BE2C (cell line): Measurements from ENCODE around the gene GPATCH1. TPM values are rescaled to one million over a fixed set of nuclear protein-coding genes. Genes with fewer than 3 reads are reported as not detected.
A peak's percentile ranks its signal among the peaks of the same experiment; 100 is the strongest.
"Not testable (repeated sequence)": the region's sequence is repeated elsewhere in the genome, so short reads cannot be mapped to it uniquely, and the experiment has no call there.

Experiments used
- DNase-seq: peaks from one replicate; pipeline ENCODE4 v3.0.0-alpha.2; 2020
- H3K27me3 ChIP-seq: fragments of 250-450 bp; sonication (Bioruptor Pico); 2 replicates; pipeline ENCODE4 v1.5.1; 2020; ENCODE audit warnings: mild to moderate bottlenecking
- H3K36me3 ChIP-seq: fragments of 250-450 bp; sonication (Bioruptor Pico); 2 replicates; pipeline ENCODE4 v1.5.1; 2020; ENCODE audit warnings: mild to moderate bottlenecking
- H3K4me1 ChIP-seq: fragments of 250-450 bp; sonication (Bioruptor Pico); 2 replicates; pipeline ENCODE4 v1.5.1; 2020
- H3K4me3 ChIP-seq: 2 replicates; pipeline ENCODE4 v1.5.1; 2011; ENCODE audit warnings: low read depth, low read length
- H3K9me3 ChIP-seq: fragments of 250-450 bp; sonication (Bioruptor Pico); 2 replicates; pipeline ENCODE4 v1.5.1; 2020
- polyA plus RNA-seq: library from polyadenylated mRNA; unstranded; fragments of >200 nt; gene quantifications from one replicate; pipeline ENCODE4 v1.2.1, GENCODE V29; 2012; ENCODE audit warnings: low read depth, missing spikeins; ENCODE audit not compliant: insufficient read length, insufficient read depth
- TF ChIP-seq, protein P1 (sequence below): IDR thresholded peaks from 2 replicates; pipeline ENCODE4 v1.5.1; 2012; ENCODE audit warnings: mild to moderate bottlenecking, low read depth, low read length

GPATCH1 gene, protein sequence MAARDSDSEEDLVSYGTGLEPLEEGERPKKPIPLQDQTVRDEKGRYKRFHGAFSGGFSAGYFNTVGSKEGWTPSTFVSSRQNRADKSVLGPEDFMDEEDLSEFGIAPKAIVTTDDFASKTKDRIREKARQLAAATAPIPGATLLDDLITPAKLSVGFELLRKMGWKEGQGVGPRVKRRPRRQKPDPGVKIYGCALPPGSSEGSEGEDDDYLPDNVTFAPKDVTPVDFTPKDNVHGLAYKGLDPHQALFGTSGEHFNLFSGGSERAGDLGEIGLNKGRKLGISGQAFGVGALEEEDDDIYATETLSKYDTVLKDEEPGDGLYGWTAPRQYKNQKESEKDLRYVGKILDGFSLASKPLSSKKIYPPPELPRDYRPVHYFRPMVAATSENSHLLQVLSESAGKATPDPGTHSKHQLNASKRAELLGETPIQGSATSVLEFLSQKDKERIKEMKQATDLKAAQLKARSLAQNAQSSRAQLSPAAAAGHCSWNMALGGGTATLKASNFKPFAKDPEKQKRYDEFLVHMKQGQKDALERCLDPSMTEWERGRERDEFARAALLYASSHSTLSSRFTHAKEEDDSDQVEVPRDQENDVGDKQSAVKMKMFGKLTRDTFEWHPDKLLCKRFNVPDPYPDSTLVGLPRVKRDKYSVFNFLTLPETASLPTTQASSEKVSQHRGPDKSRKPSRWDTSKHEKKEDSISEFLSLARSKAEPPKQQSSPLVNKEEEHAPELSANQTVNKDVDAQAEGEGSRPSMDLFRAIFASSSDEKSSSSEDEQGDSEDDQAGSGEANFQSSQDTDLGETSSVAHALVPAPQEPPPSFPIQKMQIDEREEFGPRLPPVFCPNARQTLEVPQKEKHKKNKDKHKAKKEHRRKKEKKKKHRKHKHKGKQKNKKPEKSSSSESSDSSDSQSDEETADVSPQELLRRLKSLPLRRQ
- polyA plus RNA-seq = 15.5 TPM

DNA sequence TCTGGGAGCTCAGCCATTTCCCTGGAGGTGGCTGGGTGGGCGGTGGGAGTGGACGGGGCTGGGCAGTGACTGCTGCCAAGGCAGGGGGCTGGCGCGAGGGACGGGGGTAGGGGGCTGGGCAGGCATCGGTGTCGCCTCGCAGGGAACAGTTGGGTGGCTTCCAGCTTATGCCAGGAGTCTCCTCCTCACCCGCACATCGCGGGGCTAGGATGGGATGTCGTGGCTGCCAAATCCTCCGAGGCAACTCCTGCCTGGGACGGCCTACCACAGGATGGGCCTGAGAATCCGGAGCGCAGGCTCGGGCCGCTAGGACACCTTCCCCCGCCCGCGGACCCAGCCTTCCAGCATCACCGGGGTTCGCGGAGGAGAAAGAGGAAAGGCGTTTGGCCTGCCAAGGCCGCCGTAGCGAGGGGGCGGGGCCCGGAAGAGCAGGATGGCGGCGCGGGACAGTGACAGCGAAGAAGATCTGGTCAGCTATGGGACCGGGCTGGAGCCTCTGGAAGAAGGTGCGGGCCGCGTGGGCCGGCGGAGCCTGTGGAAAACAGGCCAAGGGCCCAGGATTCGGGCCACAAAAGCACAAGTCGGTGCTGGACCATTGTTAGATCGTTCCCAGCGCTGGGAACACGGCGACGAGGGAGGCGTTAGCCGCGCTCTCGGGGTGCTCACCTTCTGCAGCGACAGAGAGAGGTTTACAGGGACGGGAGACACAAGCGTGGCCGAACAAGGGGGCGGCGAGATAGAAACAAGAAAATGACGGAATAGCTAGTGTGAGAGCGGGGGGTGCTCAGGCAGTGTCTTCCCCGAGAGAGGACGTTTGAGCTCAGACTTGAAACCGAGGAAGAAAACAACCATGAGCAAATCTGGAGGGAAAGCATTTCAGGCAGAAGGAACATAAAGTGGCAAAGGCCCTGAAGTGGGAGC is at the start of gene GPATCH1:
Gene GPATCH1 (plus strand): TSS at position 421 of the 921 bp plus-strand sequence. CDS start 13 bp downstream, at position 434.
- Histone ChIP-seq H3K36me3 (no peaks in the 10 kb centered on the region), H3K27me3 (no peaks in the 10 kb centered on the region), H3K4me1 (peaks cover 4% of the 10 kb centered on the region), H3K9me3 (no peaks in the 10 kb centered on the region), H3K4me3 (peak within 1 kb of the TSS; percentile 97)
- TF ChIP-seq, protein P1, sequence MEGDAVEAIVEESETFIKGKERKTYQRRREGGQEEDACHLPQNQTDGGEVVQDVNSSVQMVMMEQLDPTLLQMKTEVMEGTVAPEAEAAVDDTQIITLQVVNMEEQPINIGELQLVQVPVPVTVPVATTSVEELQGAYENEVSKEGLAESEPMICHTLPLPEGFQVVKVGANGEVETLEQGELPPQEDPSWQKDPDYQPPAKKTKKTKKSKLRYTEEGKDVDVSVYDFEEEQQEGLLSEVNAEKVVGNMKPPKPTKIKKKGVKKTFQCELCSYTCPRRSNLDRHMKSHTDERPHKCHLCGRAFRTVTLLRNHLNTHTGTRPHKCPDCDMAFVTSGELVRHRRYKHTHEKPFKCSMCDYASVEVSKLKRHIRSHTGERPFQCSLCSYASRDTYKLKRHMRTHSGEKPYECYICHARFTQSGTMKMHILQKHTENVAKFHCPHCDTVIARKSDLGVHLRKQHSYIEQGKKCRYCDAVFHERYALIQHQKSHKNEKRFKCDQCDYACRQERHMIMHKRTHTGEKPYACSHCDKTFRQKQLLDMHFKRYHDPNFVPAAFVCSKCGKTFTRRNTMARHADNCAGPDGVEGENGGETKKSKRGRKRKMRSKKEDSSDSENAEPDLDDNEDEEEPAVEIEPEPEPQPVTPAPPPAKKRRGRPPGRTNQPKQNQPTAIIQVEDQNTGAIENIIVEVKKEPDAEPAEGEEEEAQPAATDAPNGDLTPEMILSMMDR = no peak
- peak; percentile 95 for DNase-seq

DNA sequence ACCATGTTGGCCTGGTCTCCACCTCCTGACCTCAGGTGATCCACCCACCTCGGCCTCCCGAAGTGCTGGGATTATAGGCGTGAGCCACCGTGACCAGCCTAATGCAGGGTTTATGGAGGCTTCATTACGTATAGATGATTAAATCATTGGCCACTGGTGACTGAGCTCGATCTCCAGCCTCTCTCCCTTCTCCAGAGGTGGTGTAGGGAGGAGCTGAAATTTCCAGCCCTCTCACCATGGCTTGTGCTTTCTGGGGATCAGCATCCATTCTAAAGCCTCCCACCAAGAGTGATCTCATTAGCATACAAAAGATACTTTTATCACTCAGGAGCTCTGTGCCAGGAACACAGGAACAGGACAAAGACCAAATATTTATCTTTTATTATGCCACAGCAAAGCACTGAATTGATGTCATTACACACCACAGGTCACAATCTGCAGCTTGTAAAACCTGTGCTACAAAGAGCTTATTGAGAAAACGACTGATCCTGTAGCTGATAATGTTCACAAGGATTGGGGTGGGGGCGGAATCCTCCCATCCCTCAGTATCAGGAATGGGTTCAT is 48.7 kb upstream of the GPATCH1 start:
- DNase-seq = no peak
- no peaks in the 10 kb centered on the region for H3K4me1 ChIP-seq
- TF ChIP-seq, protein P1 = no peak

DNA sequence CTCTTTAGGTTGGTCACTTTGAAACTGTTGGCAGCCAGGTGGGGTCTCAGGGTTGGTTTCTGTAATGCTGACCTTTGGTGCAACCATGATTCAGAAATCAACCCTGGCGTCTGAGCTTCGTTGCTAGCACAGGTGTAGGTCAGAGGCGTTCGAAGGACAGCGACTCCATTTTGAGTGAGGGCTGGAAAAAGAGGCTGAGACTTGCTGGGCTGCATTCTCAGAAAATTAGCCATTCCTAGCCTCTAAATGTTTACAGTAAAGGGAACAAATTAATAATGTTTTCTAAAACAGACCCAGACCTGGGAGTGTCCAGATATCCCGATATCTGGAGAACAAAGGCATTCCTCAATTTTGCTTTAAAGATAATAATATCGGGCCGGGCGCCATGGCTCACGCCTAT is 45.5 kb upstream of the GPATCH1 start:
- Histone ChIP-seq H3K27me3 (no peaks in the 10 kb centered on the region), H3K4me1 (no peaks in the 10 kb centered on the region), H3K9me3 (no peaks in the 10 kb centered on the region), H3K4me3 (no peak overlapping the region), H3K36me3 (no peaks in the 10 kb centered on the region)
- TF ChIP-seq, protein P1 = no peak
- DNase-seq = no peak

More for the DNA sequence above, 48.7 kb upstream of the GPATCH1 start:
- no peaks in the 10 kb centered on the region for H3K9me3 ChIP-seq
- H3K36me3 ChIP-seq = no peaks in the 10 kb centered on the region
- H3K27me3 ChIP-seq = no peaks in the 10 kb centered on the region
- no peak overlapping the region for H3K4me3 ChIP-seq

DNA sequence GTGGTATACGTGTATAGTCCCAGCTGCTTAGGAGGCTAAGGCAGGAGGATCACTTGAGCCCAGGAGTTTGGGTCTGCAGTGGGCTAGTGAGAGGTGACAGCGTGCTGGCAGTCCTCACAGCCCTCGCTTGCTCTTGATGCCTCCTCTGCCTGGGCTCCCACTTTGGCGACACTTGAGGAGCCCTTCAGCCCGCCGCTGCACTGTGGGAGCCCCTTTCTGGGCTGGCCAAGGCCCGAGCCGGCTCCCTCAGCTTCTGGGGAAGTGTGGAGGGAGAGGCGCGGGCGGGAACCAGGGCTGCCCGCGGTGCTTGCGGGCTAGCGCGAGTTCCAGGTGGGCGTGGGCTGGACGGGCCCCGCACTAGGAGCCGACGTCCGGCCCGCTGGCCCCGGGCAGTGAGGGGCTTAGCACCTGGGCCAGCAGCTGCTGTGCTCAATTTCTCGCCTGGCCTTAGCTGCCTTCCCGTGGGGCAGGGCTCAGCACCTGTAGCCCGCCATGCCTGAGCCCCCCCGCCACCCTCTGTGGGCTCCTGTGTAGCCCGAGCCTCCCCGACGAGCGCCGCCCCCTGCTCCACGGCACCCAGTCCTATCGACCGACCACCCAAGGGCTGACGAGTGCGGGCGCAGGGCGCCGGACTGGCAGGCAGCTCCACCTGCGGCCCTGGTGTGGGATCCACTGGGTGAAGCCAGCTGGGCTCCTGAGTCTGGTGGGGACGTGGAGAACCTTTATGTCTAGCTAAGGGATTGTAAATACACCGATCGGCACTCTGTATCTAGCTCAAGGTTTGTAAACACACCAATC is 44.4 kb upstream of the GPATCH1 start:
- not testable (repeated sequence) for H3K4me1 ChIP-seq, DNase-seq, H3K27me3 ChIP-seq, H3K36me3 ChIP-seq, H3K4me3 ChIP-seq, H3K9me3 ChIP-seq

DNA sequence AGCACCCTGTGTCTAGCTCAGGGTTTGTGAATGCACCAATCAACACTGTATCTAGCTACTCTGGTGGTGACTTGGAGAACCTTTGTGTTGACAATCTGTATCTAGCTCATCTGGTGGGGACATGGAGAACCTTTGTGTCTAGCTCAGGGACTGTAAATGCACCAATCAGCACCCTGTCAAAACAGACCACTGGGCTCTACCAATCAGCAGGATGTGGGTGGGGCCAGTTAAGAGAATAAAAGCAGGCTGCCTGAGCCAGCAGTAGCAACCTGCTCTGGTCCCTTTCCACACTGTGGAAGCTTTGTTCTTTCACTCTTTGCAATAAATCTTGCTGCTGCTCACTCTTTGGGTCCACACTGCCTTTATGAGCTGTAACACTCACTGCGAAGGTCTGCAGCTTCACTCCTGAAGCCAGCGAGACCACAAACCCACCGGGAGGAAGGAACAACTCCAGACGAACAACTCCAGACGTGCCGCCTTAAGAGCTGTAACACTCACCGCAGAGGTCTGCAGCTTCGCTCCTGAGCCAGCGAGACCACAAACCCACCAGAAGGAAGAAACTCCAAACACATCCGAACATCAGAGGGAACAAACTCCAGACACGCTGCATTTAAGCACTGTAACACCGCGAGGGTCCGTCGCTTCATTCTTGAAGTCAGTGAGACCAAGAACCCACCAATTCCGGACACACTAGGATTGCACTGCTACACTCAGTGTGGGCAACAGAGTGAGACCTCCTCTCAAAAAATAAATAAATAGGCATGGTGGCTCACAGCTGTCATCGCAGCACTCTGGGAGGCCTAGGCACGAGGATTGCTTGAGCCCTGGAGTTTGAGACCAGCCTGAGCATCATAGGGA is 43.6 kb upstream of the GPATCH1 start:
- H3K4me1 ChIP-seq, DNase-seq, H3K9me3 ChIP-seq, H3K4me3 ChIP-seq, H3K27me3 ChIP-seq, H3K36me3 ChIP-seq: not testable (repeated sequence)
